ENCODE measurements around the gene STK32C.

DNA sequence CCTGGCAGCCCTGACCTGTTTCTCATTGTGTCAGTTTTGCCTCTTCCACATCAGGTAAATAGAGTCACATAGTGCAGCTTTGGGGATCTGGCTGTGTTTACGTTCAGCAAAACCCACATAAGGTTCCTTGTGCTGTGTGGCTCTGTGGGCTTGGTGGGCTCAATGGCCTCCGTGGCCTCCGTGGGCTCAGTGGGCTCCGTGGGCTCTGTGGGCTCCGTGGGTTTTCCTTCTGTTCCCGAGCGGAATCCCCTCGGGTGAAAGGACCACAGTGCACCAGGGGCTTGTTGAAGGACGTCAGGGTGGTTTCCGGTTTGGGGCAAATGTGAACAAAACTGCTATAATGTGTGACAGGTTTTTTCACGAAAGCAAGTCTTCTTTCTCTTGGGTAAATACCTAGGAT, 133.5 kb downstream of the STK32C start:
- TF ChIP-seq, protein P1, sequence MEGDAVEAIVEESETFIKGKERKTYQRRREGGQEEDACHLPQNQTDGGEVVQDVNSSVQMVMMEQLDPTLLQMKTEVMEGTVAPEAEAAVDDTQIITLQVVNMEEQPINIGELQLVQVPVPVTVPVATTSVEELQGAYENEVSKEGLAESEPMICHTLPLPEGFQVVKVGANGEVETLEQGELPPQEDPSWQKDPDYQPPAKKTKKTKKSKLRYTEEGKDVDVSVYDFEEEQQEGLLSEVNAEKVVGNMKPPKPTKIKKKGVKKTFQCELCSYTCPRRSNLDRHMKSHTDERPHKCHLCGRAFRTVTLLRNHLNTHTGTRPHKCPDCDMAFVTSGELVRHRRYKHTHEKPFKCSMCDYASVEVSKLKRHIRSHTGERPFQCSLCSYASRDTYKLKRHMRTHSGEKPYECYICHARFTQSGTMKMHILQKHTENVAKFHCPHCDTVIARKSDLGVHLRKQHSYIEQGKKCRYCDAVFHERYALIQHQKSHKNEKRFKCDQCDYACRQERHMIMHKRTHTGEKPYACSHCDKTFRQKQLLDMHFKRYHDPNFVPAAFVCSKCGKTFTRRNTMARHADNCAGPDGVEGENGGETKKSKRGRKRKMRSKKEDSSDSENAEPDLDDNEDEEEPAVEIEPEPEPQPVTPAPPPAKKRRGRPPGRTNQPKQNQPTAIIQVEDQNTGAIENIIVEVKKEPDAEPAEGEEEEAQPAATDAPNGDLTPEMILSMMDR (IDR thresholded peaks at IDR 0.05; ENCODE audit: poor library complexity, severe bottlenecking): no peak
- TF ChIP-seq POLR2AphosphoS5 (IDR thresholded peaks at IDR 0.05): no peak

Measured in neural cell (in vitro differentiated cells).